ENCODE results near the gene SNED1.

GRCh38 chr2:241071677-241072111 is 73.3 kb downstream of the SNED1 start:
- TF ChIP-seq CTCF (IDR thresholded peaks at IDR 0.05) = no peak
- TF ChIP-seq POLR2A (IDR thresholded peaks at IDR 0.05) = no peak
- no peak for TF ChIP-seq EP300 (IDR thresholded peaks at IDR 0.05)
